Measurements from ENCODE around the gene TJP3. TPM values are rescaled to one million over a fixed set of nuclear protein-coding genes. Genes with fewer than 3 reads are reported as not detected.
"Not testable (repeated sequence)": the region's sequence is repeated elsewhere in the genome, so short reads cannot be mapped to it uniquely, and the experiment has no call there.

Gene TJP3
- total RNA-seq, 1 donor from 2014 or later: 2.0 TPM

DNA sequence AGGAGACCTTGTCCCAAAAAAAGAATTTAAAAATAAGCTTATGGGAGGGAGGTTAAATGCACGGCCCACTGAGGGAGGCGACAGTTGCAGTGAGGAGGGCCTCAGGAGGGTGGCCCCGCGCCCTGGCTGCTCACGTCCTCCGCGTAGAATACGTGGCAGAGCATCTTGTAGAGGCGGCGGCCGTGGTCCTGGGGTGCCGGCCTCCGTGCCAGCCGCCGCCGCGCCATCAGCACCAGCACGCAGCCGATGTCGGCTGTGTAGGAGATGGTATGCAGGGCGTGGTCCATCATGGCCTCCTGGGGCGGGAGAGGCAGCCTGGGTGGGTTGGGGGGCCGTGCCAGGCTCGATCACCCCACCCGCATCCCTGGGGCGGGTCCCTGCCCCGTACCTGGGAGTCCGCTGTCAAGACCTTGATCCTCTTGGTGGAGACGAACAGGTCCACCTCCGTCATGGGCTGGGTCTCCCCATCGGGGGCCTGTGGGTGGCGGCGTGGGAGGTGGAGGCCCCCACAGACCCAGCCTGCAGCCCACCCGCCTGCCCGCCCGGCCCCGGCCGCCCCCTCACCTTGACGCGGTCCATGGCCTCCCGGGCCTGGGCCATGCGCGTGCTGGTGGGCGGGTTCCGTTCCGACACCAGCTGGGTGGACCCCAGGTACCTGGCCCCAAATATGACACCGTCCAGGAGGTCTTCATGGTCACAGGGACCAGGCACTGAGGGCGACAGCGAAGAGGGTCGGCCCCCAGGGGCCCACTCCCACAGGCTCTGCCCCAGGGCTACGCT lies 45.6 kb downstream of the TJP3 start:
- H3K27me3 ChIP-seq (ENCODE audit: insufficient read depth, low read length): no peaks in the 10 kb centered on the region
- no peaks in the 10 kb centered on the region for H4K20me1 ChIP-seq (ENCODE audit: insufficient read depth, low read length)
- no peak overlapping the region for H3K4me2 ChIP-seq (ENCODE audit: low read length)
- DNase-seq (ENCODE audit: low read depth): no peak
- no peaks in the 10 kb centered on the region for H3K9me3 ChIP-seq (ENCODE audit: insufficient read depth, low read depth, low read length)
- Mint-ChIP-seq H3K9me3 (ENCODE audit: unreplicated experiment) (peaks cover 2% of the 10 kb centered on the region), H3K27ac (ENCODE audit: unreplicated experiment) (no peak overlapping the region), H3K4me1 (ENCODE audit: low read depth, unreplicated experiment) (no peaks in the 10 kb centered on the region), H3K36me3 (ENCODE audit: low read depth, unreplicated experiment) (peaks cover 15% of the 10 kb centered on the region), H3K27me3 (ENCODE audit: low read depth, unreplicated experiment) (no peaks in the 10 kb centered on the region), H3K4me3 (ENCODE audit: unreplicated experiment) (no peak overlapping the region)
- no peak for TF ChIP-seq EZH2 (IDR thresholded peaks at IDR 0.05; ENCODE audit: insufficient read depth, low read length)
- TF ChIP-seq, protein P1, sequence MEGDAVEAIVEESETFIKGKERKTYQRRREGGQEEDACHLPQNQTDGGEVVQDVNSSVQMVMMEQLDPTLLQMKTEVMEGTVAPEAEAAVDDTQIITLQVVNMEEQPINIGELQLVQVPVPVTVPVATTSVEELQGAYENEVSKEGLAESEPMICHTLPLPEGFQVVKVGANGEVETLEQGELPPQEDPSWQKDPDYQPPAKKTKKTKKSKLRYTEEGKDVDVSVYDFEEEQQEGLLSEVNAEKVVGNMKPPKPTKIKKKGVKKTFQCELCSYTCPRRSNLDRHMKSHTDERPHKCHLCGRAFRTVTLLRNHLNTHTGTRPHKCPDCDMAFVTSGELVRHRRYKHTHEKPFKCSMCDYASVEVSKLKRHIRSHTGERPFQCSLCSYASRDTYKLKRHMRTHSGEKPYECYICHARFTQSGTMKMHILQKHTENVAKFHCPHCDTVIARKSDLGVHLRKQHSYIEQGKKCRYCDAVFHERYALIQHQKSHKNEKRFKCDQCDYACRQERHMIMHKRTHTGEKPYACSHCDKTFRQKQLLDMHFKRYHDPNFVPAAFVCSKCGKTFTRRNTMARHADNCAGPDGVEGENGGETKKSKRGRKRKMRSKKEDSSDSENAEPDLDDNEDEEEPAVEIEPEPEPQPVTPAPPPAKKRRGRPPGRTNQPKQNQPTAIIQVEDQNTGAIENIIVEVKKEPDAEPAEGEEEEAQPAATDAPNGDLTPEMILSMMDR (IDR thresholded peaks at IDR 0.05; ENCODE audit: insufficient read depth, low read depth, low read length): no peak
- H3K36me3 ChIP-seq (ENCODE audit: insufficient read depth, low read length): no peaks in the 10 kb centered on the region
- no peak overlapping the region for H2AFZ ChIP-seq (ENCODE audit: low read depth, low read length)
- no peak for FAIRE-seq
- H3K4me3 ChIP-seq (ENCODE audit: insufficient read depth, low read depth, low read length): no peak overlapping the region
- no peak overlapping the region for H3K9ac ChIP-seq (ENCODE audit: low read length)
- peaks cover 4% of the 10 kb centered on the region for H3K79me2 ChIP-seq (ENCODE audit: insufficient read depth, low read length)
- no peaks in the 10 kb centered on the region for H3K4me1 ChIP-seq (ENCODE audit: insufficient read depth, low read length)
- H3K27ac ChIP-seq (ENCODE audit: low read depth, low read length): no peak overlapping the region

DNA sequence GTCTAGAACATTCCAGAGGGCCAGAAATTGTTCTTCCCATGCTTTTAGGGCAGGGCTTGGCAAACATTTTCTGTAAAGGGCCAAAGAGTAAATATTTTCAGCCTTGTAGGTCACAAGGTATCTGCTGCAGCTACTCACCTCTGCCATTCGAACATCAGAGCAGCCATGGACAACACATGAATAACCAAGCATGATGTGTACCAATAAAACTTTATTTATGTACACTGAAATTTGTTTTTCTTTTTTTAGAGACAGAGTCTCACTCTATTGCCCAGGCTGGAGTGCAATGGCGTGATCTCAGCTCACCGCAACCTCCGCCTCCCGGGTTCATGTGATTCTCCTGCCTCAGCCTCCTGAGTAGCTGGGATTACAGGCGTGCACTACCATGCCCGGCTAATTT lies 49.5 kb downstream of the TJP3 start:
- not testable (repeated sequence) for H3K9me3 ChIP-seq (ENCODE audit: insufficient read depth, low read depth, low read length); H3K4me3 ChIP-seq (ENCODE audit: insufficient read depth, low read depth, low read length); H3K4me2 ChIP-seq (ENCODE audit: low read length); DNase-seq (ENCODE audit: low read depth); H3K4me3 Mint-ChIP-seq (ENCODE audit: unreplicated experiment); H4K20me1 ChIP-seq (ENCODE audit: insufficient read depth, low read length); H3K9ac ChIP-seq (ENCODE audit: low read length); H3K36me3 ChIP-seq (ENCODE audit: insufficient read depth, low read length); H3K27me3 ChIP-seq (ENCODE audit: insufficient read depth, low read length); H3K27ac Mint-ChIP-seq (ENCODE audit: unreplicated experiment); H2AFZ ChIP-seq (ENCODE audit: low read depth, low read length); FAIRE-seq; H3K9me3 Mint-ChIP-seq (ENCODE audit: unreplicated experiment); H3K4me1 ChIP-seq (ENCODE audit: insufficient read depth, low read length); H3K27ac ChIP-seq (ENCODE audit: low read depth, low read length); H3K27me3 Mint-ChIP-seq (ENCODE audit: low read depth, unreplicated experiment); H3K4me1 Mint-ChIP-seq (ENCODE audit: low read depth, unreplicated experiment)
- peaks cover 12% of the 10 kb centered on the region for H3K36me3 Mint-ChIP-seq (ENCODE audit: low read depth, unreplicated experiment)
- peaks cover 27% of the 10 kb centered on the region for H3K79me2 ChIP-seq (ENCODE audit: insufficient read depth, low read length)

DNA sequence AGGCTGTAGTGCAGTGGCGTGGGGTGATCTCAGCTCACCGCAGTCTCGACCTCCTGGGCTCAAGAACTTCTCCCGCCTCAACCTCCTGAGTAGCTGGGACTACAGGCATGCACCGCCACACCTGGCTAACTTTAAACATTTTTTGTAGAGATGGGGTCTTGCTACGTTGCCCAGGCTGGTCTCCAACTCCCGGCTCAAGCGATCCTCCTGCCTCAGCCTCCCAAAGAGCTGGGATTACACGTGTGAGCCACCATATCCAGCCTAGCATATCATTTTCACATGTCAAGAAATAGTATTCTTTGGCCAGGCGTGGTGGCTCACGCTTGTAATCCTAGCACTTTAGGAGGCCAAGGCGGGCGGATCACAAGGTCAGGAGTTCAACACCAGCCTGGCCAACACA lies 50.1 kb downstream of the TJP3 start:
- not testable (repeated sequence) for H3K27me3 Mint-ChIP-seq (ENCODE audit: low read depth, unreplicated experiment)

More for the DNA sequence above, 50.1 kb downstream of the TJP3 start:
- not testable (repeated sequence) for H3K27me3 ChIP-seq (ENCODE audit: insufficient read depth, low read length); H3K9me3 Mint-ChIP-seq (ENCODE audit: unreplicated experiment); H3K27ac ChIP-seq (ENCODE audit: low read depth, low read length); H3K9me3 ChIP-seq (ENCODE audit: insufficient read depth, low read depth, low read length); H2AFZ ChIP-seq (ENCODE audit: low read depth, low read length); DNase-seq (ENCODE audit: low read depth); H3K4me3 Mint-ChIP-seq (ENCODE audit: unreplicated experiment); H3K27ac Mint-ChIP-seq (ENCODE audit: unreplicated experiment); H3K4me1 Mint-ChIP-seq (ENCODE audit: low read depth, unreplicated experiment); H3K4me2 ChIP-seq (ENCODE audit: low read length); H3K9ac ChIP-seq (ENCODE audit: low read length); H3K4me1 ChIP-seq (ENCODE audit: insufficient read depth, low read length); H4K20me1 ChIP-seq (ENCODE audit: insufficient read depth, low read length); H3K36me3 Mint-ChIP-seq (ENCODE audit: low read depth, unreplicated experiment); H3K4me3 ChIP-seq (ENCODE audit: insufficient read depth, low read depth, low read length); H3K36me3 ChIP-seq (ENCODE audit: insufficient read depth, low read length); FAIRE-seq
- peaks cover 30% of the 10 kb centered on the region for H3K79me2 ChIP-seq (ENCODE audit: insufficient read depth, low read length)

Data from astrocyte (in vitro differentiated cells and primary cell).